ENCODE data around the gene PCBP3.

- TF ChIP-seq POLR2A (IDR thresholded peaks at IDR 0.05; ENCODE audit: low read depth, low read length) = no peak
- no peak for TF ChIP-seq POLR2AphosphoS5 (IDR thresholded peaks at IDR 0.05; ENCODE audit: low read depth, low read length)
These were observed 258.9 kb downstream of the PCBP3 start for GRCh38 chr21:45902292-45902995.
